GM23338 (cell line): ENCODE results near the gene MYO3B. TPM values are rescaled to one million over a fixed set of nuclear protein-coding genes. Genes with fewer than 3 reads are reported as not detected.

Experiments
- ATAC-seq: fragments of 200-7000 bp; cut with Tn5 transposase; 3 replicates; pipeline ENCODE4 v1.9.1; 2020
- DNase-seq: peaks from one replicate; pipeline ENCODE4 v3.0.0-alpha.2; 2015; ENCODE audit warnings: low spot score
- H2AFZ ChIP-seq: fragments of 200-600 bp; sonication (generic); 2 replicates; pipeline ENCODE4 v1.8.0; 2016; ENCODE audit warnings: antibody characterized with exemption, mild to moderate bottlenecking, moderate library complexity
- H3F3A ChIP-seq: fragments of 200-600 bp; sonication (generic); replicated peaks from 2 replicates; pipeline ENCODE4 v1.8.0; 2017; ENCODE audit warnings: antibody characterized with exemption, mixed run types, low read depth
- H3K27ac ChIP-seq: fragments of 200-600 bp; sonication (generic); 2 replicates; pipeline ENCODE4 v1.6.1; 2016; ENCODE audit warnings: low read depth
- H3K27me3 ChIP-seq: fragments of 200-600 bp; sonication (generic); 2 replicates; pipeline ENCODE4 v1.8.0; 2016; ENCODE audit warnings: mild to moderate bottlenecking, mixed run types, moderate library complexity; ENCODE audit not compliant: insufficient read depth
- H3K36me3 ChIP-seq: fragments of 200-600 bp; sonication (generic); 2 replicates; pipeline ENCODE4 v1.8.0; 2016; ENCODE audit warnings: mild to moderate bottlenecking; ENCODE audit not compliant: insufficient read depth
- H3K4me1 ChIP-seq: fragments of 200-600 bp; sonication (generic); 2 replicates; pipeline ENCODE4 v1.8.0; 2016; ENCODE audit warnings: mild to moderate bottlenecking, moderate library complexity; ENCODE audit not compliant: insufficient read depth
- H3K4me2 ChIP-seq: fragments of 200-600 bp; sonication (generic); 2 replicates; pipeline ENCODE4 v1.7.1; 2017; ENCODE audit warnings: mixed run types
- H3K4me3 ChIP-seq: fragments of 200-600 bp; sonication (generic); 2 replicates; pipeline ENCODE4 v1.6.1; 2016; ENCODE audit warnings: mixed run types
- H3K79me2 ChIP-seq: fragments of 200-600 bp; sonication (generic); replicated peaks from 2 replicates; pipeline ENCODE4 v1.8.0; 2017; ENCODE audit warnings: mild to moderate bottlenecking; ENCODE audit not compliant: insufficient read depth
- H3K9me2 ChIP-seq: fragments of 200-600 bp; sonication (generic); 2 replicates; pipeline ENCODE4 v1.8.0; 2017; ENCODE audit not compliant: insufficient read depth
- H4K20me1 ChIP-seq: fragments of 200-600 bp; sonication (generic); replicated peaks from 2 replicates; pipeline ENCODE4 v1.8.0; 2017; ENCODE audit warnings: mild to moderate bottlenecking; ENCODE audit not compliant: insufficient read depth
- H3K27ac Mint-ChIP-seq: 2 replicates; pipeline ENCODE4 v1.8.0; 2020; ENCODE audit warnings: inconsistent platforms, mild to moderate bottlenecking, moderate library complexity, mixed read lengths
- H3K27me3 Mint-ChIP-seq: 3 replicates; pipeline ENCODE4 v1.8.0; 2022; ENCODE audit warnings: low read depth, mild to moderate bottlenecking, moderate library complexity, mixed read lengths, inconsistent platforms; ENCODE audit not compliant: insufficient read depth, poor library complexity
- H3K36me3 Mint-ChIP-seq: 3 replicates; pipeline ENCODE4 v1.8.0; 2021; ENCODE audit warnings: low read depth, mild to moderate bottlenecking, inconsistent platforms, moderate library complexity, mixed read lengths
- H3K4me1 Mint-ChIP-seq: 3 replicates; pipeline ENCODE4 v1.8.0; 2020; ENCODE audit warnings: mild to moderate bottlenecking, inconsistent platforms, mixed read lengths
- H3K4me3 Mint-ChIP-seq: 3 replicates; pipeline ENCODE4 v1.8.0; 2021; ENCODE audit warnings: moderate library complexity, mild to moderate bottlenecking, inconsistent platforms, mixed read lengths
- H3K9me3 Mint-ChIP-seq: 3 replicates; pipeline ENCODE4 v1.8.0; 2020; ENCODE audit warnings: moderate library complexity, mild to moderate bottlenecking, inconsistent platforms, mixed read lengths
- CREB1 ChIP-seq: fragments of 250-450 bp; sonication (Bioruptor Pico); IDR thresholded peaks from 2 replicates; pipeline ENCODE4 v1.5.0; 2020; ENCODE audit warnings: low read depth, mild to moderate bottlenecking, moderate library complexity
- CTCF ChIP-seq, 2 experiments: fragments of 200-600 bp in 1 of 2; sonication (generic) in 1 of 2; conservative IDR thresholded peaks; 2 replicates each; pipeline versions ENCODE4 v1.5.1 to v1.6.1; 2016 to 2017; ENCODE audit warnings: antibody characterized with exemption in 2 of 2, low read depth in 2 of 2, mild to moderate bottlenecking in 2 of 2, moderate library complexity in 1 of 2
- EZH2phosphoT487 ChIP-seq: fragments of 200-600 bp; sonication (generic); IDR thresholded peaks from one replicate; pipeline ENCODE4 v1.8.1; 2018; ENCODE audit warnings: antibody characterized with exemption; ENCODE audit not compliant: unreplicated experiment
- JUNB ChIP-seq: IDR thresholded peaks from one replicate; pipeline ENCODE4 v1.6.1; 2016; ENCODE audit warnings: antibody characterized with exemption; ENCODE audit not compliant: unreplicated experiment
- NANOG ChIP-seq: IDR thresholded peaks from 2 replicates; pipeline ENCODE4 v1.6.1; 2016; ENCODE audit warnings: antibody characterized with exemption, borderline replicate concordance
- POLR2AphosphoS5 ChIP-seq: IDR thresholded peaks from 2 replicates; pipeline ENCODE4 v1.6.1; 2016; ENCODE audit warnings: antibody characterized with exemption, low read depth
- REST ChIP-seq: IDR thresholded peaks from one replicate; pipeline ENCODE4 v1.6.1; 2018; ENCODE audit warnings: antibody characterized with exemption; ENCODE audit not compliant: unreplicated experiment
- STAT1 ChIP-seq: IDR thresholded peaks from one replicate; pipeline ENCODE4 v1.6.1; 2016; ENCODE audit warnings: antibody characterized with exemption; ENCODE audit not compliant: unreplicated experiment
- ZNF114 ChIP-seq: fragments of 250-450 bp; sonication (Bioruptor Pico); IDR thresholded peaks from 2 replicates; pipeline ENCODE4 v1.5.0; 2020; ENCODE audit warnings: mild to moderate bottlenecking, moderate library complexity
- ZNF331 ChIP-seq: fragments of 250-450 bp; sonication (Bioruptor Pico); IDR thresholded peaks from 2 replicates; pipeline ENCODE4 v1.5.0; 2020; ENCODE audit warnings: low read depth, mild to moderate bottlenecking, moderate library complexity
- ZNF462 ChIP-seq: fragments of 250-450 bp; sonication (Bioruptor Pico); IDR thresholded peaks from 2 replicates; pipeline ENCODE4 v1.5.0; 2020; ENCODE audit warnings: mild to moderate bottlenecking, moderate library complexity
- polyA plus RNA-seq: library from polyadenylated mRNA; unstranded; fragments of >200 nt; fragmentation: Nextera tagmentation; extraction: Ambion mirVana; gene quantifications from 2 replicates; pipeline ENCODE4 v1.2.1, GENCODE V29; 2016
- total RNA-seq: library from RNA; depleted of rRNA; stranded (reverse); fragments of >200 nt; shearing (Covaris generic); gene quantifications from 2 replicates; pipeline ENCODE4 v1.2.3, GENCODE V29; 2014

Gene MYO3B
- total and polyA plus RNA-seq, 2 experiments from 2014 or later, result 0.42 TPM; not detected in 1

GRCh38 chr2:170181602-170182001 lies 3.7 kb downstream of the MYO3B start:
- peaks cover 20% of the 10 kb centered on the region for H3K9me3 Mint-ChIP-seq
- no peak overlapping the region for H3K4me3 ChIP-seq
- no peak overlapping the region for H3K27ac ChIP-seq
- 0 out of 2 replicates have a peak overlapping the region, but pooled peaks have one; percentile 4 for H3K27ac Mint-ChIP-seq
- H3K4me1 Mint-ChIP-seq, result peaks cover 18% of the 10 kb centered on the region; the same call in 2 of the 3 replicates
- H3K9me2 ChIP-seq, result no peaks in the 10 kb centered on the region
- H3F3A ChIP-seq, result no peaks in the 10 kb centered on the region
- DNase-seq (no peak), ATAC-seq (no peak)
- H3K4me3 Mint-ChIP-seq, result no peak overlapping the region
- TF ChIP-seq ZNF331 (CRISPR knock-in tag), result no peak
- no peak for TF ChIP-seq ZNF114 (CRISPR knock-in tag)
- TF ChIP-seq REST, result no peak
- TF ChIP-seq ZNF462 (CRISPR knock-in tag), result no peak
- TF ChIP-seq STAT1, result no peak
- TF ChIP-seq JUNB, result no peak
- no peak for TF ChIP-seq POLR2AphosphoS5
- no peak for TF ChIP-seq CTCF (conservative IDR thresholded peaks at IDR 0.05; ENCODE audit: low read depth in 2 of 2)
- TF ChIP-seq NANOG, result no peak
- TF ChIP-seq CREB1, result no peak
- TF ChIP-seq EZH2phosphoT487, result no peak
- peaks cover 10% of the 10 kb centered on the region; the same call in 2 of the 3 replicates for H3K36me3 Mint-ChIP-seq
- no peaks in the 10 kb centered on the region for H3K27me3 Mint-ChIP-seq
- H3K4me1 ChIP-seq, result peaks cover 8% of the 10 kb centered on the region; the same call in 1 of the 2 replicates
- H3K36me3 ChIP-seq, result 0 out of 2 replicates have a peak, but pooled peaks cover 9% of the 10 kb centered on the region
- H2AFZ ChIP-seq, result peak overlapping the region; percentile 2; the same call in 1 of the 2 replicates
- H3K79me2 ChIP-seq, result no peaks in the 10 kb centered on the region
- H3K4me2 ChIP-seq, result no peak overlapping the region
- H3K27me3 ChIP-seq, result no peaks in the 10 kb centered on the region
- no peaks in the 10 kb centered on the region for H4K20me1 ChIP-seq
